Stimulated activated CD8-positive, alpha-beta memory T cell treated with anti-CD3 and anti-CD28 coated beads, Interleukin-12 subunit alpha, Interleukin-12 subunit beta, amount 100 ng/mL, for 1 hour (primary cell): ENCODE results near the gene LRRC8C.
A peak's percentile ranks its signal among the peaks of the same experiment; 100 is the strongest.

Source experiments
- DNase-seq: peaks from one replicate; pipeline ENCODE4 v3.0.0-alpha.2; 2020; ENCODE audit warnings: low read depth

LRRC8C gene

DNA sequence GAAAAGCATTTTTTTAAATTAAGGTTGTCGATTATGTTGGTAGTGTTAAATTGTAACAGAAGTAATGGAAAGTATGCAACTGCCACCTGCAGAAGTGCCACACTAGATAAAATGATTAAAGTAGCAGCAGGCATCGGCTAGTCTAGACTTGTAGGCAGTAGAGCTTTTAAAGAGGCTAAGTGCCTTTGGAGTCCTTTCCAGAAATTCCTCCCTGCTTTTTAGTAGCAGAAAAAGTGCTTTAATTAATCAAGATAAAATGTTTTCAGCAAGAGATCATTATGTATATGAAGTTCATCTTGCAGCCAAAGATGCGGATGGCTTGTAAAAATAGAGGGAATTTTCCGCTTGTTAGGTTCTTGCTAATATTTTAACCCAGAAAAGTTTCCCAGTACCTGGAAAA lies 100.8 kb downstream of the LRRC8C start:
- no peak for DNase-seq

DNA sequence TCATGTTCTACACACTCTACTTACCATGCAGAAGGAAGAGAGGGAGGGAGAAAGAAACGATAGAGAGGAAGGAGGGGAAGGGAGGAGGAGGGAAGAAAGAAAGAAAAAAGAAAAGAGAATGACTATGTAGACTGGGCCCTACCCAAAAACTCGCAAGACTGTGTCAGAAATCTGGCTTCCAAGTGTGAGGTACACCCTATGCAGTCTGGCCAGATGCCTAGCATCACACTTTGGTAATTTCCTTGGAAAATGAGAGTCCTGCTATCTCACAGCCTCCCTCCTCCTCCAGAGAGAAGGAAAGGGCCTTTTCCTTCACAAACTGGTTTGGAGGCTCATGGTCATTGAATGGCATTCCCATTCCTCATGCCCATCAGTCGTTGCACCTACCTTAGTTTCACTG lies 101.5 kb downstream of the LRRC8C start:
- no peak for DNase-seq

DNA sequence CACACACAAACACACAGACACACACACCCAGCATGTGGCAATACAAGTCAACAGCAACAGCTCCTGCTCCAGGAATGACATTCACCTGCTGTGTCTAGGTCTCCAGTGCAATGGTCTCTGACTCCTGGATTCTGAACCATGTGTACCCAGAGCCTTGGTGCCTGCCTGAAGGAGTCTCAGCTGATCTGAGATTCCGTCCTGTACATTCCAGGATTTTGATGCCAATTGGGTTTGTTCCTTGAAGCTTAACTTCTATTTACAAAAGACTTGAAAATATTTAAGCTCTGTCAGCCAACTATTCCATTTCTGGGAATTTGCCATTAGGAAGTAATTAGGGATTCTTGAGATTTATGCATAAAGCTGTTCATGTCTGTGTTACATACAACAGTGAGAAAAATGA lies 102.6 kb downstream of the LRRC8C start:
- no peak for DNase-seq

DNA sequence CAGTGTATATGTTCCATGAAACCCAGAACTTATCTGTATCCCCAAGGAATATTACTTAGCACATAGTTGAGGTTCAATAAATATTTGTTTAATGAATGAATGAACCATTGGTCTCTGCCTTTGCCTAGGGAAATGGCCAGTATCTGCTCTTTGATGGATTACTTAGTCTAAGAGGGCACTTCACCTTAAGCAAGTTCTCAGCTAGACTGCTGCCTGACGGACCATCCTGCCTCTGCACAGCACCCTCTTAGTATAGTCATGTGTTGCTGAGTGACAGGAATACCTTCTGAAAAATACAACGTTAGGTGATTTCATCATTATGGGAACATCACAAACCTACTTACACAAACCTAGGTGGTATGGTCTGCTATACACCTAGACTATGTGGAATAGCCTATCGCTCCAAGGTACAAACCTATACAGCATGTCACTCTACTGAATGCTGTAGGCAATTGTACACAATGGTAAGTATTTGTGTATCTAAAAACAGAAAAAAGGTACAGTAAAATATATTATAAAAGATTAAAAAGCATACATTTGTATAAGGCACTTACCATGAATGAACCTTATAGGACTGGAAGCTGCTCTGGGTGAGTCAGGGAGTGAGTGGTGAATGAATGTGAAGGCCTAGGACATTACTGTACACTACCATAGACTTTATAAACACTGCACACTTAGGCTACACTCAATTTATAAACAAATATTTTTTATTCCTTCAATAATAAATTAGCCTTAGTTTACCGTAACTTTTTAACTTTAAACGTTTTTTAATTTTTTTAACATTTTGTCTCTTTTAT lies 104.2 kb downstream of the LRRC8C start:
- no peak for DNase-seq

DNA sequence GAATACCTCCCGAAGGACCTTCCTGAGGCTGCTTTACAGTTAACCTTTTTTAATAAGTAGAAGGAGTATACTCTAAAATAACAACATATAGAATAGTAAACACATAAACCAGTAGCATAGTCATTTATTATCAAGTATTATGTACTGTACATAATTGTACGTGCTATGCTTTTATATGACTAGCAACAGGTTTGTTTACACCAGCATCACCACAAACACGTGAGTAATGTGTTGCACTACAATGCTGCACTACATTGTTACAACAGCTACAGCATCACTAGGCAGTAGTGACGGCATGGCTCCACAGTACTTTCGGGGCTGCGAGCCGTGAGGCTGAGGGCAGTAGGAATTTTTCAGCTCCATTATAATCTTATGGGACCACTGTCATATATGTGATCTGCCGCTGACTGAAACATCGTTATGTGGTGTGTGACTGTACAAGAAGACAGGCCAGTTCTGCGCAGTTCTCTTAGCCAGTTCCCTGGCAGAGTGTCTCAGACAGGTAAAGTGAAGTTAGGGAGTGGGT lies 105.1 kb downstream of the LRRC8C start:
- no peak for DNase-seq

DNA sequence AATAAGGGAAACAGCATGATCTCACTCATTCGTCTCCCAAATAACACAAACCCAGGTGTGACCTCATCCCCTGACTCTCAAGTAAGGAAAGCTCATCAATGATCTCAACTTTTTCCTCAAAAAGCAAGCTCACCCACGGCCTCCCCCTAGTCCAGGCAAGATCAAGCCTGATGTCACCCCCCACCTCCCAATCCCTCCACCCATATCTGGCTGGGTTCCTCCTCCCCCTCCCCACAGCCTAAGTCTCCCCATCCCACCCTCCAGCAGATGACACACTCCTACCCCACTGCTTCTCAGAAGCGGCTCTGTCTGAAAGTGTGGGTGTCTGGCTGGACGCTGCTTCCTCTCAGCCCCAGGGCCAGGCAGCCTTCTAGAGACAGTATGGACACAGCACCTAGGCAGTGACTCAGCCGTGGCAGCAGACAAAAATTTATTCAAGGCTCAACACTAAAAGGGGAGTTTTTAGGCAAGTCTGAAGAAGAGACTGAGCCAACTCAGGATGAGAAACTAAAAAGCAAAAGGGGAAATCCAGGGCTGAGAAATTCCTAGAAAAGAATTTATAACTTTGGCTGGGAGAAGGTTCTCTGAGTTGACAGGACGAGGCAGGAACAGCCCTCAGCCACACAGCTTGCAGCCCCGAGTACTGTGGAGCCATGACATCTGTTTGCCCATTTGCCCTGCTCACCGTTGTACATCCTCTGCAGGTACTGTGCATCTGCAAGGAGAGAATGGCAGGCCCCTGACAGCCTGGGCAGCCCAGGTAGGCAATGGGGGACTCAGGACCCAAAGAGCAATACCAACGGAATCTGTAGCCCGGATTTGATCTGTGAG lies 106.3 kb downstream of the LRRC8C start:
- DNase-seq: no peak

DNA sequence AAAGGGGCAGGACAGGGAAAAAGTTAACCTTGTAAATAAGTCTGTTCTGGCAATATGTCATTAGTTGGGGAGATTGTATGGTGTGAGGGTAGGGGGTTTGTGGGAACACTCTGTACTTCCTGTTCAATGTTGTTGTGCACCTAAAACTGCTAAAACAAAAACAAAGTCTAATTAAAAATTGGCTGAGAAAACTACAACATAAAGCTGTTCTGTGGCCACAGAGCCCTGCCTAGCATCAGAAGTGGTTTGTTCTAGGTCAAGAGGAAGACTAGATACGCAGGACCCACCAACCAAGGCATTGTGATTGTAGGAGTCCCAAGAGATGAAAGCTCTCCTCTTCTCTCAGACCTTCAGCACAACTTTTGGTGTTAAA lies 106.9 kb downstream of the LRRC8C start:
- DNase-seq: no peak

DNA sequence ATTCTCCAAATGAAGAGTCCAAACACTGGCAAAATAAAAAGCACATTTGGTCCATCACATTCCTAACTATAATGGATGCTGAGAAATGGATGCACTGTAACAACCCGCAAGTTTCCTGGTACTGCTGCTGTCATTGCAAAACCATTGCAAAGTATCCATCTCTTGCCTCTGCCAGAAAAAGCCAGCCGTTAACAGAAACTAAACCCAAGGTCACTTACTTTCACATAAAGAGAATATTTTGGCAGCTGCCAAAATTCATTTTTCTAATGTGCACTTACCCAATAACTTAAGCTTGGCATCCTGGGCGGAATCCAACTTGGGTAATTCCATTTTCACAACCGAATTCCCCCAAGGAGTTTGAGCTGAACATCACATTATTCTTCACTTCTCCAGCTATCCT lies 110.9 kb downstream of the LRRC8C start:
- DNase-seq: no peak

DNA sequence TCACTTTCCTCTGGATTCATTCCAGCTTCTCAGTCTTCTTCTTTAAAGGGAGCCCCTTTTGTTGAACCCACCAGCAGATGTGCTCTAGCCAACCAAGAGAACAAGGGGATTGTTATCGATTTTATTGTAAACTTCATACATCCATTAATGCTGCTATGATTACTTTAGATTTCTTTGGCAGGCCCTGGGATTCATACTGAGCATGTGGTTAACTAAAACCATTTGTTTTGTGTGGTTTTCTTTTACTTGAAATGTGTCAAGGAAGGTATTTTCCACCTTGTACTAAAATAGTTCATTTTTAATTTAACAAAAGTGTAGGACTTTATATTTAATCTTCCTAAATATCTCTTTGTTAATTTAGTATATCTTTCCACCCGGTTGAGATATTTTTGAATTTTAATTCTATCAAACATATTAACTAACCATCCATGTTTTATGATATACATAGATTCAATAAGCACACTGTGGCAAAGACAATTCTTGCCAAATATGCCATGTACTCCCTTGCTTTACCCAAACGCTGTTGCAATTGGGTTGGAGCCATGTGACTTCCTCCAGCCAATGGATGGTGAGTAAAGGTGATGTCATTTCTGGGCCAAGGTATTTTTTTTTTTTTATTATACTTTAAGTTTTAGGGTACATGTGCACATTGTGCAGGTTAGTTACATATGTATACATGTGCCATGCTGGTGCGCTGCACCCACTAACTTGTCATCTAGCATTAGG lies 113.7 kb downstream of the LRRC8C start:
- DNase-seq: no peak

DNA sequence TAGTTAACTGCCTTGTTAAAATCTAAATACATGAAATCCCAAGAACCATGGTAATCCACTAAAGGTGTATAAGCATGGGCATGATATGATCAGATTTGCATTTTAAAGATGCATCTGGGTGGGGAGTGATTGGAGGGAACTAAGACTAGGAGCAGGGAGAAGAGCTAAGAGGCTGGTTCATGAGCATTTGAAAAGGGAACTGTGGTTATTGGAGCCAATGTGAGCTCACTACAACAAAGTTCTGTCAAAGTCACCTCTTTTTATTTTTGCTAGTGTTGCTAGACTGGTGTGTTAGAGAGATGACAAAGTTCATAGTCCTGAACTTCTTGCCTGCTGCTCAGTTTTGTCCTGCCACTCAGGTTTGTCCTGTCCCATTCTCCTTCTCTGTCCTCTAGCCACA lies 120.8 kb downstream of the LRRC8C start:
- DNase-seq: no peak

DNA sequence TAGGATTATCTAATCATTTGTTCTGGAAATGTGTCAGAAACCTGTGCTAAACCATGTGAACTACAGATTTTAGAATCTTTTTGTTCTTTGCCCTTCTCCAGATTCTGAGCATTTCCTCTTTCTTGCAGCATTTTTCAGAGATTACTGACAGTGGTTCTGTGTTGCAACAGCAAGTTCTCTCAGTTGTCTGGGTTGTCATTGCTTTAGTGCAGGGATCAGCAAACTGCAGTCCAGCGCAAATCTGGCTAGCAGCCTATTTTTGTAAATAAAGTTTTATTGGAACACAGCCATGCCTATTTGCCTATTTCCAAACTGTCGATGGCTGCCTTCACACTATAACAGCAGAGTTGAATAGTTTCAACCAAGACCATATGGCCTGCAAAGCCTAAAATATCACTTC lies 121.6 kb downstream of the LRRC8C start:
- DNase-seq: no peak

DNA sequence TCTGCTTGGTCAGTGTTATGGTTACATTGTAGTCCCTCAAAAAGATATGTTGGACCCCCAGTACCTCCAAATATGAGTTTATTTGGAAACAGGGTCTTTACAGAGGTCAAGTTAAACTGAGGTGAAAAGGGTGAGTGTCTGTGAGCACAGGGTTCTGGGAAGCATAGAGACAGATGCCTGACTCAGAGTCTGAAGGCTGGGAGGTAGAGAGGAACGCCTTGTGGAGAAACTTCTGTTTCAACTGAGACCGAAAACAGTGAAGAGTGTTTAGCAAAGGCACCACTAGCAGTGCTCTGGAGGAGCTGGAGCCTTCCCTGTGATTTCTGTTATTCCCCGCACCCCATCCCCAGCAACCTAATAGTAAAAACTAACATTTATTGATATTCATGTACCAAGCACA lies 122.7 kb downstream of the LRRC8C start:
- DNase-seq: no peak

DNA sequence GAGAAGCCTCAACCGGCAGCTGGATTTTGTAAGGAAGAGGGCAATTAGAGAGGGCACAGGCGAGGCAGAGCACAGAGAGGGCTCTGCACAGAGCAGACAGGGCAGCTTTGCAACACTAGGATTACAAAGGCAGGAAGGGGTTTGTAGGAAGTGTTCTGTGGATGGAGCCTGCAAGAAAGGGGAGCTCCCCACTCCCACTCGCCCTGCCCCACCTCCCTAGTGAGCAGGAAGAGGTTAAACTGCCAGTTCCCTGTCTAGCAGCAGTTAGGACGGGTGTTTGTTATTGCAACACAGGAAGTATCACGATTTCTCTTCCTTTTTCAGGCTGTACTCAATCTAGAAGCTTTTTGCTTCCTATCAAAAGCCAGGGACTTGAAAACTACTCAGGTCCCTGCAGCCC lies 124.6 kb downstream of the LRRC8C start:
- no peak for DNase-seq

DNA sequence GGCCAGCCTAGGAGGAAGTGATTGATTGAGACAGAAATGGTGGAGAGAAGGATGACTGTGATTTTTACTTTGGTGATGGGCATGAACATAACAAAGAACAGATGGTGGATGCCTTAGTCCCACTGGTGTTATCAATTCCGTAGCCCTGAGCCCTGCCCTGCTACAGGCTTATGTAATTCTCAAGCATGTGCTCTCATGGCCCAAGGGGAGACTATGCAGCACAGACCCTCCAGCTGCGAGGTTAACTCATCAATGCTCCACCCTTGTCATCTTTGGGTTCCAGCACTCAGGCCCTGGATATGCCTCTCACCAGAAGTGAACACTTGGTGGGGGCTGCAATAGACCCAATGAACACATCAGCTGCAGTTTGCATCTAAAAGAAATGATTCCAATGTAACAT lies 125.2 kb downstream of the LRRC8C start:
- DNase-seq: no peak

DNA sequence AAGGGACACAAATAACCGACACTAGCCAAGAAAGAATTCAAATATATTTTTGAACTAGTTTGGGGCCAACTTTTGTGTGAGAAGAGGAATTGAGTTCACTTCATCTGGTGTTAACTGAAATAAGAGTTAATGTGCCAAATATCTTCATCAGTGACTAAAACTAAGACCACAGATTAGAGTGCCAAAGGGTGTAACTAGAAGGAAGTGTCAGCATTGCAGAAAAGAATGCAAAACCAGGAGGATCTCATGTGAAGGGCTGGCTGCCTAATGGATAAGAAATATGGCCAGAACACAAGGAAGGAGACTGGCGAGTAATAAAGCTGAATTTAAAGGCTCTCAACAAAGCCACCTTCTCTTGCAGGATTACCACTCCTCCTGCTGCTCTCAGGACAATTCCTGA lies 126.1 kb downstream of the LRRC8C start:
- DNase-seq: no peak

DNA sequence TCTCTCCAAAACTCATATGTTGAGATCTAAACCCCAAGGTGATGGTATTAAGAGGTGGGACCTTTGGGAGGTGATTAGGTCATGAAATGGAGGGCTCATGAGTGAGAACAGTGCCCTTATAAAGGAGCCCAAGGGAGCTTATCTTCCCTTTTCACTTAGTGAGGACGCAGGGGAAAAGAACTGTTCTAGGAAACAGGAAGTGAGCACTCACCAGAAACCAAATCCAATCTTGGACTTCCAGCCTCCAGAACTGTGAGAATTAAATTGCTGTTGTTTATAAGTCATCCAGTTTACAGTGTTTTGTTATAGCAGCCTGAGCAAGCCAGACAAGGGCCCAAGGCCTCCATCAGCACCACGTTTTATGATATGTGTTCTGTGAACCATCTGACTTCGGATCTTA lies 127.6 kb downstream of the LRRC8C start:
- DNase-seq: no peak

DNA sequence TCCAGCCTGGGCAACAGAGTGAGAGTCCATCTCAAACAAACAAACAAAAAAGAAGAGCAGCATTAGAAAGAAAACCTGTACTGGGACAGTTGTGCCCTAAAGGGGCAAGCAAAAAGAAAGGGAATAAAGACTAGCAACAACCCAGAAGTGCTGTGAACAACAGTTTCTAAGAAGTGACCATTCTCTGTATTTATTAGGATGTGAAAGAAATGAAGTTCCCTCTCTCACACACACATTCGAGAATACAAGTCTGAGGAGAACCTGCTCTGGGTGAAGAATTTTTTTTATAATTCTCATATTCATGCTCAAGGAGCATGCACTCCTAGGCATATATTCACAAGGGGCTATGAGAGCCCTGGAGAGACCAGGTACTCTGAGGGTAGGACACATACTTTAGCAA lies 128.4 kb downstream of the LRRC8C start:
- no peak for DNase-seq

DNA sequence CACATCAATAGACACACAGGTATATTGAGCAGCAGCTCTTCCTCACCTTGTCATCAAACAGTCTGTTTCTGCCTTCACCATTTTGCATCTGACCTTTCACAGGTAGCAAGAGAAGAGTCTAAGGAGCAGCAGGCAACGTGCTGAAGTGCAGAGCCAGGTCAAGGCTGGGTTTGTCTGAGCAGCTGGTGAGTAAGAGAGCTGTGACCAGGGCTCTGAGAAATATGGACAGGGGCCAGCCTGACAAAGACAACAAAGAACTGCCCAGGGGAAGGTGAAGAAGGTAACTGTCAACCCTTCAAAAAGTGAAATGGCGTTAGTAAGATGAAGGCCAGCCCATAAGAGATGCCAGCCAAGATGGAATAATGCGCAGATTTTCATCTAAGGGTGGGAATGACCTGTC lies 129.0 kb downstream of the LRRC8C start:
- no peak for DNase-seq

DNA sequence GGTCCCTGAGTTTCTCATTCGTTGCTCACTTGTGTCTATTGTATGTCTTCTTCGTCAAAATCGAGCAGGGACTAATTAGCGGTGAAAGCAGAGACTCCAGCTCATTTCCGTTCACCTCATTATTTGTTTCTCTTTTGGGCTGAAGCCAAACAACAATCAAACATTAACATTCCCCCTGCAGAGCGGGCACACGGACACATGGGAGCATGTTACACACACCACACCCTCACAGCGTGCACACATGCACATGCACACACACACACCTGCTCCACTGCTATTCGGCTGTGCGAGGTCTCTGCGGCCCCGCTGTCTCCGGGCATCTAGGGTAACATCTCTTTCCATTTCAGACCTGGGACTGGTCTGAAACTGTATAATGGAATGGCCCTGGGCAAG lies 129.5 kb downstream of the LRRC8C start:
- DNase-seq: no peak

DNA sequence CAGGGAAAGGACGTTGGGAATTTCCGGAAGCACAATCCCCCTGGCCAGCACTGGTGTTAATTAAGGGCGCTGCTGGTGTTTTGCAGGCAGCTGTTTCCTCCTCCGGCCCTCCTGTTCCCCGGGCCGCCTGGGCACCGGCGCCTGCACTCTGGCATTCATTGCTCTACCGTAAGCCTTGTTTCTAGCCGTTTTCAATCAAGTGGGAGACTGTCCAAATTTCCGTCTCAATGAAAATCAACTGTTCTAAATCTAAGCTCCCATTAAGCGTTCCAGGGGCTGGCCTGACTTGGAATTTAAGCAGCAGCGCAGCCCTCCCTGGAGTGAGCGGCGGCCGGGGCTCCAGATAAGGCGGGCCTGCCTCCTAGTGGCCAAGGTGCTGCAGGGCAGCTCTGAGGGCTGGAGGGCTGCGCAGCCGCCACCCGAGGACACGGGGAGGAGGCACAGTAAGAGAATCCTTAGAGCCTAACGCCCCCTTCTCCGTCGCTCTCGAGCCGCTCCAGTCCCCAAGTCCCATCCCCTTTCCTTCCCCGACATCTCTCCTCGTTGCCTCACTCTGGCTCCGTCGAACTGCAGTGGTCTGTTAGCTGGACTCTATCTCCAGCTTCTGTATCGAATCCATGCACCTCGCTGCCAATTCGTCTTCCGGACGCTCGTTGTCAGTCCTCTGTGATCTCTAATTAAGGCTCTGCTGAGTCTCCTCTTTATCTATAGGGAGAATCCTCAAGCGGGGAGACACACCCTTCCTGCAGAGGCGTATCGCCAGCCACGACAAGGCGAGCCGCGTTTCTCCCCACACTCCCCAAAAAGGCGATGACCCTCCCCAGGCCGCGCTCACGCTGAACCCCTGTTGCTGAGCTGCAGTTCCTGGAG lies 130.1 kb downstream of the LRRC8C start:
- peak; percentile 73 for DNase-seq

DNA sequence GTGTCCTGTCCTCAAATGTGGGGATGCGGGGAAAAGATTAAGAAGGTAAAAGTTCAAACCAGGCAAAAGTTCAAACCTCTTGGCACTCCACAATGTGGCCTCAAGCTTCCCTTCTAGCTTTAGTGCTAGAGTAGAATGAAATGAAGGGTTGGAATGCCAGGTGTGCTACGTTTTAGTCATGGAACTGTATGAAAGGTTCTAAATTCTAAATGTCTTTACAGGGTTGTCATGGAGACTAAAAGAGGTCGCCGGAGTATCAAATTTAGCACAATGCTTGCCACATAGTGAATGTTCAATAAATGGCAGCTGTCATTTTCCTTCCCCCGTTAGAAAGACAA lies 130.7 kb downstream of the LRRC8C start:
- DNase-seq: no peak

DNA sequence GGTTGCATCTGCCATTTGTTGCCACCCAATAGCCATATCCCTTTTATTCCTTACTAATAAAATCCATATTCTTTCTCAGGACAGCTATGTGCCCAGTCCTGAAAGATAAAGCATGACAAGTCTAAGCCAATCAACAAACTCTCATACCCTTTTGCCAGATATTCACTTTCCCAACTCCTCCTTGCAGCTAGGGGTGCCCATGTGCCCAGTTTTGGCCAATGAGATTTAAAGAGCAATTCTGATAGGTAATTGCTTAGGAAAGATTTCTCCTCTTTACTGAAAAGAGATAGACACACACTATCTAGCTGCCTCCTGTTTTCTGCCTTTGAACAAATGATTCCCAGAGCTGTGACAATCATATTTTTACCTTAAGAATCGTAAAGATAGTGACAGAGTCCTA lies 132.9 kb downstream of the LRRC8C start:
- no peak for DNase-seq
